ENCODE results near the gene PRPF19.

DNA sequence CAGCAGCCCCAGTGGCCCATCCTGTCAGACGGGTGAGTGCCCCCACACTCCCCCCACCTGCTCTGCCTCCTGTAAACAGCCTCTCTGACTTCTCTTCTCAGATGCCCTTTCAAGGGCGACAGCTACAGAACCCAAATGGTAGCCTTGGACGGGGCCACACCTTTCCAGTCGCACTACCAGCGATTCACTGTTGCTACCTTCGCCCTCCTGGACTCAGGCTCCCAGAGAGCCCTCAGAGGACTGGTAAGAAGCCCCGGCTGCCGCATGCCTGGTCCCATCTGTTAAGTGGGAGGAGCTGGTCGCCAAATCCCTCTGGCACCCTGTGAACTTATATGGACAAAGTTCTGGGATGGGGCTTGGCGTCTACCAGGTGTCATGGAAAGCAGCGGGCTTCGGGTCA, 32.9 kb downstream of the PRPF19 start:
- TF ChIP-seq, protein P1, sequence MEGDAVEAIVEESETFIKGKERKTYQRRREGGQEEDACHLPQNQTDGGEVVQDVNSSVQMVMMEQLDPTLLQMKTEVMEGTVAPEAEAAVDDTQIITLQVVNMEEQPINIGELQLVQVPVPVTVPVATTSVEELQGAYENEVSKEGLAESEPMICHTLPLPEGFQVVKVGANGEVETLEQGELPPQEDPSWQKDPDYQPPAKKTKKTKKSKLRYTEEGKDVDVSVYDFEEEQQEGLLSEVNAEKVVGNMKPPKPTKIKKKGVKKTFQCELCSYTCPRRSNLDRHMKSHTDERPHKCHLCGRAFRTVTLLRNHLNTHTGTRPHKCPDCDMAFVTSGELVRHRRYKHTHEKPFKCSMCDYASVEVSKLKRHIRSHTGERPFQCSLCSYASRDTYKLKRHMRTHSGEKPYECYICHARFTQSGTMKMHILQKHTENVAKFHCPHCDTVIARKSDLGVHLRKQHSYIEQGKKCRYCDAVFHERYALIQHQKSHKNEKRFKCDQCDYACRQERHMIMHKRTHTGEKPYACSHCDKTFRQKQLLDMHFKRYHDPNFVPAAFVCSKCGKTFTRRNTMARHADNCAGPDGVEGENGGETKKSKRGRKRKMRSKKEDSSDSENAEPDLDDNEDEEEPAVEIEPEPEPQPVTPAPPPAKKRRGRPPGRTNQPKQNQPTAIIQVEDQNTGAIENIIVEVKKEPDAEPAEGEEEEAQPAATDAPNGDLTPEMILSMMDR (IDR thresholded peaks at IDR 0.05; ENCODE audit: low read depth, low read length, poor library complexity, severe bottlenecking), result no peak
- TF ChIP-seq EZH2phosphoT487 (IDR thresholded peaks at IDR 0.05; ENCODE audit: borderline replicate concordance, low read length), result no peak
